ENCODE measurements around the gene PRKAR1B. TPM values are rescaled to one million over a fixed set of nuclear protein-coding genes. Genes with fewer than 3 reads are reported as not detected.

The PRKAR1B gene
- total and polyA plus RNA-seq, 10 donors: 9.9 to 39.5 (median 23.5) TPM

GRCh38 chr7:561631-562373 is 165.3 kb downstream of the PRKAR1B start:
- intact Hi-C loops (cut with DNase I; ENCODE audit: low total_unique reads): no loop called here
- TF ChIP-seq POLR2AphosphoS5 (IDR thresholded peaks at IDR 0.05): peak; percentile 53 to 82 (median 80)
- no peak for TF ChIP-seq POLR2A (IDR thresholded peaks at IDR 0.05)
- H3K4me3 ChIP-seq: no peak overlapping the region
- peaks cover 0 to 4% (median 0%) of the 10 kb centered on the region in 8 donors for H3K9me3 ChIP-seq
- peak; percentile 87 for DNase-seq
- H3K4me1 ChIP-seq: peaks cover 0 to 33% (median 14%) of the 10 kb centered on the region in 6 donors
- H3K27me3 ChIP-seq (replicated peaks in 1 of 7): no peaks in the 10 kb centered on the region
- peak overlapping the region in 5 of 8 donors; percentile 44 to 68 (median 58) for H3K27ac ChIP-seq
- H3K36me3 ChIP-seq: no peaks in the 10 kb centered on the region
- WGBS, 5 donors: 62 to 84% (median 81%) methylated on average over 21 to 44 of the region's 44 CpGs

- WGBS, 5 donors: 76 to 89% (median 83%) methylated on average over 20 to 21 of the region's 21 CpGs
- no peaks in the 10 kb centered on the region for H3K36me3 ChIP-seq
- peaks cover 0 to 37% (median 14%) of the 10 kb centered on the region in 6 donors for H3K4me1 ChIP-seq
- peak overlapping the region in 5 of 8 donors; percentile 44 to 68 (median 58) for H3K27ac ChIP-seq
- TF ChIP-seq POLR2A (IDR thresholded peaks at IDR 0.05) (no peak), CTCF (IDR thresholded peaks at IDR 0.05 in 8 of 11, conservative IDR thresholded peaks at IDR 0.05 in 3 of 11) (peak in 1 of 11 experiments; percentile 11)
- H3K4me3 ChIP-seq: no peak overlapping the region
- no peaks in the 10 kb centered on the region for H3K27me3 ChIP-seq (replicated peaks in 1 of 7)
- DNase-seq: no peak
- H3K9me3 ChIP-seq: peaks cover 0 to 4% (median 0%) of the 10 kb centered on the region in 8 donors
- intact Hi-C loops (cut with DNase I; ENCODE audit: low total_unique reads): no loop called here
These were observed 166.0 kb downstream of the PRKAR1B start for GRCh38 chr7:560966-561630.

GRCh38 chr7:559396-559705 is 167.7 kb downstream of the PRKAR1B start:
- DNase-seq: no peak
- Histone ChIP-seq H3K27ac (peak overlapping the region in 4 of 8 donors; percentile 59 to 70 (median 66)), H3K9me3 (peaks cover 0 to 4% (median 0%) of the 10 kb centered on the region in 8 donors), H3K36me3 (peaks cover 0 to 4% (median 0%) of the 10 kb centered on the region in 6 donors), H3K4me1 (peaks cover 0 to 37% (median 14%) of the 10 kb centered on the region in 6 donors), H3K4me3 (no peak overlapping the region), H3K27me3 (replicated peaks in 1 of 7) (no peaks in the 10 kb centered on the region)
- 89 to 96% (median 93%) methylated on average over 10 to 21 of the region's 21 CpGs for WGBS, 5 donors
- TF ChIP-seq CTCF (IDR thresholded peaks at IDR 0.05 in 8 of 11, conservative IDR thresholded peaks at IDR 0.05 in 3 of 11) (no peak), POLR2AphosphoS5 (IDR thresholded peaks at IDR 0.05) (no peak), POLR2A (IDR thresholded peaks at IDR 0.05) (no peak)
- intact Hi-C loops (cut with DNase I; ENCODE audit: low total_unique reads): no loop called here

GRCh38 chr7:557558-557881 is 169.6 kb downstream of the PRKAR1B start:
- TF ChIP-seq POLR2A (IDR thresholded peaks at IDR 0.05) (no peak), CTCF (IDR thresholded peaks at IDR 0.05 in 8 of 11, conservative IDR thresholded peaks at IDR 0.05 in 3 of 11) (no peak), POLR2AphosphoS5 (IDR thresholded peaks at IDR 0.05) (no peak)
- Histone ChIP-seq H3K9me3 (peaks cover 0 to 4% (median 0%) of the 10 kb centered on the region in 8 donors), H3K36me3 (peaks cover 0 to 11% (median 0%) of the 10 kb centered on the region in 6 donors), H3K4me1 (peaks cover 0 to 42% (median 16%) of the 10 kb centered on the region in 6 donors), H3K27me3 (replicated peaks in 1 of 7) (no peaks in the 10 kb centered on the region), H3K27ac (no peak overlapping the region), H3K4me3 (no peak overlapping the region)
- no peak for DNase-seq
- intact Hi-C loops (cut with DNase I; ENCODE audit: low total_unique reads): no loop called here
- WGBS, 5 donors: 89 to 97% (median 93%) methylated on average over 8 to 12 of the region's 12 CpGs
